K562 (cell line): ENCODE results near the gene COL26A1. TPM values are rescaled to one million over a fixed set of nuclear protein-coding genes. Genes with fewer than 3 reads are reported as not detected.

Source experiments
- ATAC-seq: fragments of 200-7000 bp; cut with Tn5 transposase; 3 replicates; pipeline ENCODE4 v1.9.1; 2020; ENCODE audit warnings: moderate library complexity
- BruUV-seq: library from RNA; stranded (reverse); fragments of 400-500 nt; replicated peaks from 2 replicates; lab custom pipeline; 2021; lab: Mats Ljungman, UMichigan
- CTCF ChIA-PET: fragments of 300-600 bp; formaldehyde crosslinking; extraction: SDS; loops from one replicate; lab custom pipeline; 2021; ENCODE audit warnings: low intra/inter-chr PET ratio; lab: Yijun Ruan, JAX
- POLR2A ChIA-PET: fragments of 300-600, 350-650 bp; sonication (Branson Sonifier 250); formaldehyde crosslinking; extraction: SDS; loops from one replicate; lab custom pipeline; 2021; ENCODE audit warnings: antibody characterized with exemption, inconsistent platforms; lab: Yijun Ruan, JAX
- DNase-seq, 4 experiments: peaks; one replicate each; pipeline versions ENCODE4 v3.0.0 to v3.0.0-alpha.2; 2011 to 2018; ENCODE audit warnings: low spot score in 3 of 4, mixed read lengths in 3 of 4; ENCODE audit errors: extremely low read depth in 1 of 4
- FAIRE-seq: peaks from 2 replicates; lab custom pipeline; 2011; peaks lifted over from hg19 to GRCh38; lab: Jason Lieb, UNC
- H2AFZ ChIP-seq: 2 replicates; pipeline ENCODE4 v1.6.0; 2011; ENCODE audit warnings: low read depth, low read length, control low read depth, inconsistent platforms
- H3K27ac ChIP-seq: fragments of 200-600 bp; 3 replicates; pipeline ENCODE4 v1.8.0; 2011; ENCODE audit warnings: low read depth, mild to moderate bottlenecking, control low read depth, inconsistent platforms, low read length, moderate library complexity, mixed read lengths; ENCODE audit errors: extremely low read depth
- H3K27me3 ChIP-seq, 2 experiments: fragments of 300-600 bp in 1 of 2; 2 replicates in 1 of 2; 3 replicates in 1 of 2; pipeline versions ENCODE4 v1.6.0 to v1.8.0; 2011; ENCODE audit warnings: inconsistent platforms in 2 of 2, low read length in 2 of 2, mild to moderate bottlenecking in 1 of 2, mixed read lengths in 1 of 2, moderate library complexity in 1 of 2; ENCODE audit not compliant: control insufficient read depth in 2 of 2, insufficient read depth in 2 of 2
- H3K36me3 ChIP-seq: fragments of 300-600 bp; 3 replicates; pipeline ENCODE4 v1.8.0; 2011; ENCODE audit warnings: mild to moderate bottlenecking, low read length, inconsistent platforms; ENCODE audit not compliant: control insufficient read depth, insufficient read depth
- H3K4me1 ChIP-seq, 2 experiments: fragments of 200-600 bp in 1 of 2; replicated peaks in 1 of 2; 2 replicates in 1 of 2; 3 replicates in 1 of 2; pipeline versions ENCODE4 v1.5.1 to v1.8.0; 2011; ENCODE audit warnings: inconsistent platforms in 2 of 2, low read length in 2 of 2, mild to moderate bottlenecking in 1 of 2, mixed read lengths in 1 of 2, moderate library complexity in 1 of 2; ENCODE audit not compliant: control insufficient read depth in 2 of 2, insufficient read depth in 2 of 2
- H3K4me2 ChIP-seq: 2 replicates; pipeline ENCODE4 v1.6.1; 2011; ENCODE audit warnings: low read length, control low read depth, inconsistent platforms, mixed read lengths; ENCODE audit not compliant: insufficient read depth
- H3K4me3 ChIP-seq: fragments of 200-600 bp; sonication (generic), shearing (Covaris generic); 2 replicates; pipeline ENCODE4 v1.5.1; 2016; ENCODE audit warnings: control low read depth, inconsistent platforms
- H3K79me2 ChIP-seq: fragments of 200-600 bp; 3 replicates; pipeline ENCODE4 v1.8.0; 2011; ENCODE audit warnings: low read length, inconsistent platforms; ENCODE audit not compliant: control insufficient read depth, insufficient read depth
- H3K9ac ChIP-seq, 2 experiments: 2 replicates each; pipeline versions ENCODE4 v1.6.0 to v1.6.1; 2011; ENCODE audit warnings: low read depth in 2 of 2, low read length in 2 of 2, control low read depth in 1 of 2, inconsistent platforms in 1 of 2, mild to moderate bottlenecking in 1 of 2, mixed read lengths in 1 of 2; ENCODE audit not compliant: insufficient read depth in 1 of 2
- H3K9me1 ChIP-seq: one replicate; pipeline ENCODE4 v1.6.0; 2011; ENCODE audit warnings: inconsistent platforms, mild to moderate bottlenecking, low read length, moderate library complexity; ENCODE audit not compliant: control insufficient read depth, insufficient read depth
- H3K9me3 ChIP-seq: replicated peaks from 2 replicates; pipeline ENCODE4 v1.5.1; 2011; ENCODE audit warnings: low read depth, low read length, inconsistent platforms; ENCODE audit not compliant: control insufficient read depth, insufficient read depth
- H4K20me1 ChIP-seq: replicated peaks from 2 replicates; pipeline ENCODE4 v1.6.1; 2011; ENCODE audit warnings: low read length, inconsistent platforms, mixed read lengths; ENCODE audit not compliant: control insufficient read depth, insufficient read depth
- BCOR ChIP-seq: fragments of 450-650 bp; IDR thresholded peaks from 2 replicates; pipeline ENCODE4 v1.6.1; 2016
- CAMTA2 ChIP-seq: fragments of 250-450 bp; sonication (Bioruptor Pico); conservative IDR thresholded peaks from 2 replicates; pipeline ENCODE4 v1.5.1; 2022
- CBX1 ChIP-seq: sonication (generic); IDR thresholded peaks from 2 replicates; pipeline ENCODE4 v1.6.1; 2016; ENCODE audit warnings: antibody characterized with exemption, low read depth, mild to moderate bottlenecking
- CBX5 ChIP-seq: IDR thresholded peaks from 2 replicates; pipeline ENCODE4 v1.6.1; 2014; ENCODE audit warnings: low read depth, borderline replicate concordance
- E2F3 ChIP-seq: fragments of 250-450 bp; sonication (Bioruptor Pico); IDR thresholded peaks from 2 replicates; pipeline ENCODE4 v1.4.0; 2020; ENCODE audit warnings: mild to moderate bottlenecking
- EGR1 ChIP-seq: fragments of 450-650 bp; conservative IDR thresholded peaks from 2 replicates; pipeline ENCODE4 v1.6.1; 2017; ENCODE audit warnings: mild to moderate bottlenecking
- FOXJ2 ChIP-seq: fragments of 200-800 bp; sonication (Bioruptor generic); IDR thresholded peaks from 2 replicates; pipeline ENCODE4 v1.6.1; 2016; ENCODE audit warnings: missing genetic modification characterization, missing compliant biosample characterization
- HDAC2 ChIP-seq: fragments of 450-650 bp; IDR thresholded peaks from 2 replicates; pipeline ENCODE4 v1.6.1; 2016; ENCODE audit warnings: mild to moderate bottlenecking
- KDM1A ChIP-seq, 2 experiments: fragments of 450-650 bp; IDR thresholded peaks; 2 replicates each; pipeline ENCODE4 v1.6.1; 2016; ENCODE audit warnings: mild to moderate bottlenecking in 2 of 2
- PTBP1 ChIP-seq: fragments of 200-400 bp; formaldehyde crosslinking; IDR thresholded peaks from 2 replicates; pipeline ENCODE4 v1.6.1; 2017; ENCODE audit warnings: low read depth, low read length
- RBM25 ChIP-seq: fragments of 200-400 bp; formaldehyde crosslinking; IDR thresholded peaks from 2 replicates; pipeline ENCODE4 v1.6.1; 2018; ENCODE audit warnings: low read length, low read depth, moderate library complexity; ENCODE audit not compliant: severe bottlenecking
- RCOR1 ChIP-seq, 2 experiments: IDR thresholded peaks; 2 replicates each; pipeline ENCODE4 v1.6.1; 2012; ENCODE audit warnings: low read depth in 2 of 2, low read length in 2 of 2, borderline replicate concordance in 1 of 2, improper control_type of control experiment in 1 of 2
- SMARCA5 ChIP-seq: fragments of 450-650 bp; IDR thresholded peaks from 2 replicates; pipeline ENCODE4 v1.6.1; 2016
- SRSF9 ChIP-seq: fragments of 200-400 bp; formaldehyde crosslinking; IDR thresholded peaks from 2 replicates; pipeline ENCODE4 v1.6.1; 2017; ENCODE audit warnings: low read depth, low read length, borderline replicate concordance
- TAF9B ChIP-seq: fragments of 450-650 bp; IDR thresholded peaks from 2 replicates; pipeline ENCODE4 v1.6.1; 2018; ENCODE audit warnings: mild to moderate bottlenecking; ENCODE audit not compliant: partially characterized antibody
- TFE3 ChIP-seq: fragments of 450-650 bp; formaldehyde crosslinking; IDR thresholded peaks from 2 replicates; pipeline ENCODE4 v1.4.0; 2020; ENCODE audit warnings: mild to moderate bottlenecking, mixed read lengths
- ZFP36 ChIP-seq: fragments of 150-350 bp; IDR thresholded peaks from 2 replicates; pipeline ENCODE4 v1.6.1; 2018; ENCODE audit warnings: low read length, low read depth; ENCODE audit not compliant: partially characterized antibody
- ZFX ChIP-seq: sonication (generic); formaldehyde crosslinking; IDR thresholded peaks from 2 replicates; pipeline ENCODE4 v1.8.0; 2022; ENCODE audit warnings: mild to moderate bottlenecking, missing genetic modification reagents, moderate library complexity
- ZNF263 ChIP-seq: sonication (generic); formaldehyde crosslinking; IDR thresholded peaks from 2 replicates; pipeline ENCODE4 v1.8.0; 2022; ENCODE audit warnings: mild to moderate bottlenecking, missing genetic modification reagents, borderline replicate concordance
- ZNF589 ChIP-seq: fragments of 200-800 bp; sonication (Bioruptor generic); IDR thresholded peaks from 2 replicates; pipeline ENCODE4 v1.6.1; 2016; ENCODE audit warnings: low read depth, missing genetic modification characterization, missing compliant biosample characterization
- WGBS: fragments of 100-300 bp; shearing (Covaris generic); methylation state at CpG from one replicate; pipeline ENCODE4 v1.1.6; 2016; ENCODE audit warnings: low coverage, mixed read lengths; ENCODE audit not compliant: insufficient coverage; ENCODE audit errors: missing lambda C conversion rate; 5-methylcytosine and 5-hydroxymethylcytosine counted together
- in situ Hi-C: fragments of 300-500 bp; cut with MboI; formaldehyde crosslinking; loops from 4 replicates; pipeline ENCODE4 v1.15.0; 2018; ENCODE audit warnings: inconsistent platforms, mixed read lengths
- intact Hi-C: fragments of 100-400 bp; cut with micrococcal nuclease; formaldehyde crosslinking; loops from 2 replicates; pipeline ENCODE4 v1.14.2; 2022
- polyA plus RNA-seq, 8 experiments: library from polyadenylated mRNA; depleted of rRNA in 4 of 8; stranded (reverse) in 5 of 8; unstranded in 3 of 8; fragments of >200 nt; fragmentation: Nextera tagmentation in 2 of 8; fragmentation: Illumina TruSeq in 1 of 8; extraction: Ambion mirVana in 2 of 8; extraction: Trizol in 1 of 8; gene quantifications; 2 replicates each; pipeline versions ENCODE4 v1.2.1 to v1.2.3, GENCODE V29; 2011 to 2014; ENCODE audit warnings: inconsistent platforms in 1 of 8, missing spikeins in 1 of 8
- total RNA-seq, 7 experiments: library from RNA; depleted of rRNA in 6 of 7; stranded (reverse); fragments of >200 nt in 6 of 7; fragmentation: Illumina TruSeq in 2 of 7; extraction: Trizol in 2 of 7; gene quantifications; 2 replicates each; pipeline versions ENCODE4 v1.2.1 to v1.2.3, GENCODE V29; 2011 to 2021; ENCODE audit warnings: low replicate concordance in 1 of 7

The COL26A1 gene
- total and polyA plus RNA-seq, 9 of the 15 experiments (the other 6 are each of a cell fraction or from before 2014, with no cell fraction given) = 0.04 to 0.39 (median 0.07) TPM; not detected in 5

GRCh38 chr7:101562531-101563197, 200.0 kb downstream of the COL26A1 start (continued):
- peak; percentile 23; the same call in 1 of the 2 replicates for TF ChIP-seq EGR1

- FAIRE-seq (no peak), DNase-seq (peak in 1 of 4 experiments; percentile 9), ATAC-seq (peak; percentile 27; the same call in 2 of the 3 replicates)
- ChIA-PET POLR2A (interaction anchor here (0.7 kb wide), 2 partner anchors 43 to 730 kb away, joined by 3 read pairs; no protein-coding TSS in a partner anchor), CTCF (interaction anchor here (0.6 to 0.8 kb wide), 2 partner anchors 12 to 139 kb away, joined by 4 to 5 read pairs; no protein-coding TSS in a partner anchor)
- no peaks in the 10 kb centered on the region for H3K9me1 ChIP-seq
- TF ChIP-seq TAF9B (no peak), ZFX (CRISPR knock-in tag) (no peak), KDM1A (IDR thresholded peaks at IDR 0.05) (peak; percentile 49 to 67; a peak in 3 of 4 replicates), RCOR1 (IDR thresholded peaks at IDR 0.05; ENCODE audit: borderline replicate concordance in 1 of 2, low read depth in 2 of 2, low read length in 2 of 2) (peak in 1 of 2 experiments; percentile 35; a peak in 1 of 4 replicates), CBX5 (no peak), SRSF9 (no peak), TFE3 (no peak), E2F3 (no peak), BCOR (peak; percentile 91), SMARCA5 (0 out of 2 replicates have a peak, but pooled peaks have one; percentile 60), ZNF263 (CRISPR knock-in tag) (peak; percentile 29; the same call in 1 of the 2 replicates), PTBP1 (peak; percentile 86), ZFP36 (peak; percentile 88), FOXJ2 (no peak), ZNF589 (CRISPR knock-in tag) (no peak), CBX1 (0 out of 2 replicates have a peak, but pooled peaks have one; percentile 31), HDAC2 (peak; percentile 52; the same call in 1 of the 2 replicates), CAMTA2 (no peak), RBM25 (peak; percentile 94)
- H3K4me2 ChIP-seq = no peak overlapping the region
- no TSS peak for BruUV-seq
- peaks cover 3 to 56% of the 10 kb centered on the region in 2 experiments; a peak in 3 of 5 replicates for H3K27me3 ChIP-seq
- WGBS = 20% methylated on average over 12 of the region's 15 CpGs
- H3K36me3 ChIP-seq = no peaks in the 10 kb centered on the region
- in situ Hi-C loops (no loop called here), intact Hi-C loops (no loop called here)
- H3K79me2 ChIP-seq = no peaks in the 10 kb centered on the region
- no peak overlapping the region for H3K27ac ChIP-seq
- H4K20me1 ChIP-seq = no peaks in the 10 kb centered on the region; the same call in 1 of the 2 replicates
- H3K4me3 ChIP-seq = no peak overlapping the region
- no peaks in the 10 kb centered on the region for H3K9me3 ChIP-seq
- no peak overlapping the region for H2AFZ ChIP-seq
- 0 out of 4 replicates have a peak overlapping the region, but pooled peaks of 1 of the 2 experiments have one; percentile 42 for H3K9ac ChIP-seq
- peaks cover 0 to 13% of the 10 kb centered on the region in 2 experiments; a peak in 2 of 5 replicates for H3K4me1 ChIP-seq
Measured at GRCh38 chr7:101563198-101563901, 200.7 kb downstream of the COL26A1 start.
